ENCODE data around the gene RPL36. TPM values are rescaled to one million over a fixed set of nuclear protein-coding genes. Genes with fewer than 3 reads are reported as not detected.
A peak's percentile ranks its signal among the peaks of the same experiment; 100 is the strongest.

Gene RPL36
- total and polyA plus RNA-seq, 2 experiments from 2014 or later: 895 to 3,204 TPM

- Mint-ChIP-seq H3K27me3 (ENCODE audit: insufficient read depth, low read depth, poor library complexity) (peaks cover 51% of the 10 kb centered on the region), H3K27ac (peak overlapping the region; percentile 99), H3K36me3 (ENCODE audit: low read depth) (peaks cover 54% of the 10 kb centered on the region), H3K4me3 (peak overlapping the region; percentile 100), H3K4me1 (peaks cover 6% of the 10 kb centered on the region; the same call in 1 of the 3 replicates), H3K9me3 (peaks cover 8% of the 10 kb centered on the region; the same call in 1 of the 3 replicates)
- H3K79me2 ChIP-seq (replicated peaks; ENCODE audit: insufficient read depth): peaks cover 27% of the 10 kb centered on the region
- H3K27ac ChIP-seq (ENCODE audit: low read depth): peak overlapping the region; percentile 95; the same call in 1 of the 2 replicates
- H3F3A ChIP-seq (replicated peaks; ENCODE audit: low read depth): peaks cover 20% of the 10 kb centered on the region
- H3K36me3 ChIP-seq (ENCODE audit: insufficient read depth): no peaks in the 10 kb centered on the region
- H3K4me1 ChIP-seq (ENCODE audit: insufficient read depth): no peaks in the 10 kb centered on the region; the same call in 1 of the 2 replicates
- H3K4me2 ChIP-seq: peak overlapping the region; percentile 93
- peak overlapping the region; percentile 100 for H3K4me3 ChIP-seq
- DNase-seq (ENCODE audit: low spot score) (peak; percentile 47), ATAC-seq (no peak)
- H3K9me2 ChIP-seq (ENCODE audit: insufficient read depth): no peaks in the 10 kb centered on the region
- H2AFZ ChIP-seq: no peak overlapping the region
- peak; percentile 32 for TF ChIP-seq POLR2AphosphoS5 (IDR thresholded peaks at IDR 0.05; ENCODE audit: low read depth)
- no peak for TF ChIP-seq NANOG (IDR thresholded peaks at IDR 0.05; ENCODE audit: borderline replicate concordance)
- no peaks in the 10 kb centered on the region for H3K27me3 ChIP-seq (ENCODE audit: insufficient read depth)
- peaks cover 6% of the 10 kb centered on the region; the same call in 1 of the 2 replicates for H4K20me1 ChIP-seq (replicated peaks; ENCODE audit: insufficient read depth)
Measured at GRCh38 chr19:5690955-5691821, 1.1 kb downstream of the RPL36 start.

DNA sequence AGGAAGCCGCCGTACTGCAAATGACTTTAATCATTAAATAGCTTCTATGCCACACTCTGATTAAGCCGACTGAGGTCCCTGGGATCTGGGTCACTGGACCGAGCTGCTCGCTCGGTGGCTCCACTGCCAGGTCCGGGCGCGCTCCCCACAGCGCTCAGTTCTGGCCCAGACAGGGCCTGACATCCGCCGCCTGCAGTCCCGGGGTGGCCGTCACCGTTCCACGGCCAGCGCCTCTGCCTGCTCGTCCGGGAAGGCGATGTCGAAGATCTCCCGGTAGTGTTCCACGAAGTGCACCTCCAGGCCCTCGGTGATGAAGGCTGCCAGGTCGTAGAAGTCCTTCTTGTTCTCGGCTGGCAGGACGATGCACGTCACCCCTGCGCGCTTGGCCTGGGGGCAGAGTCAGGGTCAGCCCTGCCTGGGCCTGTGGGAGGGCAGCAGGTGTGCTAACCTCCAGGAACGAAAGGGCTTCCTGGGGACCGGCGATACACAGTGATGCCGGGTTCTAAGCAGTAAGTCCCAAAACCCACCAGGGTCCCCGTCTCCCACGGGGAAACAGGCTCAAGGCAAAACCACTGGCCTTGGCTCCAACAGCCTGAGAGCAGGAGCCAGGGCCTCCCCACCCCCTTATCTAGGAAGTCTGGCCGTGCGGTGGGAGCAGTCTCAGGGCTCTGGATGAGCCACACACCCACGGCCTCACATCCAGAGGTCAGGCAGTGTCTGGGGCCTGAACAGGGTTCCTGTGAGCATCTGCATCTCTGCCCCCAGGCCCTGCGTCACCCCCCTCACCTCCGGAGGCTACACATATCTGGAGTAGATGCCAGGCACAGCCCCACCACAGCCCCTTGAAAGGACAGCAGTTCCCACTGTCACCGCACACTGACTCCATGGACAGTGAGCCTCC is 2.0 kb downstream of the RPL36 start:
- Histone ChIP-seq H3K4me2 (peak overlapping the region; percentile 93), H3K27ac (ENCODE audit: low read depth) (peak overlapping the region; percentile 66; the same call in 1 of the 2 replicates), H4K20me1 (replicated peaks; ENCODE audit: insufficient read depth) (peaks cover 6% of the 10 kb centered on the region; the same call in 1 of the 2 replicates), H3K79me2 (replicated peaks; ENCODE audit: insufficient read depth) (peaks cover 27% of the 10 kb centered on the region), H3K36me3 (ENCODE audit: insufficient read depth) (no peaks in the 10 kb centered on the region), H3K27me3 (ENCODE audit: insufficient read depth) (no peaks in the 10 kb centered on the region), H3K9me2 (ENCODE audit: insufficient read depth) (no peaks in the 10 kb centered on the region), H3K4me1 (ENCODE audit: insufficient read depth) (no peaks in the 10 kb centered on the region), H3K4me3 (peak overlapping the region; percentile 100), H3F3A (replicated peaks; ENCODE audit: low read depth) (peaks cover 20% of the 10 kb centered on the region), H2AFZ (no peak overlapping the region)
- DNase-seq (ENCODE audit: low spot score) (peak; percentile 4), ATAC-seq (no peak)
- TF ChIP-seq POLR2AphosphoS5 (IDR thresholded peaks at IDR 0.05; ENCODE audit: low read depth): peak; percentile 25
- TF ChIP-seq, protein P1, sequence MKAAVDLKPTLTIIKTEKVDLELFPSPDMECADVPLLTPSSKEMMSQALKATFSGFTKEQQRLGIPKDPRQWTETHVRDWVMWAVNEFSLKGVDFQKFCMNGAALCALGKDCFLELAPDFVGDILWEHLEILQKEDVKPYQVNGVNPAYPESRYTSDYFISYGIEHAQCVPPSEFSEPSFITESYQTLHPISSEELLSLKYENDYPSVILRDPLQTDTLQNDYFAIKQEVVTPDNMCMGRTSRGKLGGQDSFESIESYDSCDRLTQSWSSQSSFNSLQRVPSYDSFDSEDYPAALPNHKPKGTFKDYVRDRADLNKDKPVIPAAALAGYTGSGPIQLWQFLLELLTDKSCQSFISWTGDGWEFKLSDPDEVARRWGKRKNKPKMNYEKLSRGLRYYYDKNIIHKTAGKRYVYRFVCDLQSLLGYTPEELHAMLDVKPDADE (IDR thresholded peaks at IDR 0.05): no peak
- Mint-ChIP-seq H3K27me3 (ENCODE audit: insufficient read depth, low read depth, poor library complexity) (peaks cover 54% of the 10 kb centered on the region), H3K4me1 (peaks cover 6% of the 10 kb centered on the region; the same call in 1 of the 3 replicates), H3K36me3 (ENCODE audit: low read depth) (peaks cover 61% of the 10 kb centered on the region), H3K9me3 (peaks cover 8% of the 10 kb centered on the region; the same call in 1 of the 3 replicates), H3K4me3 (peak overlapping the region; percentile 100), H3K27ac (peak overlapping the region; percentile 77; the same call in 1 of the 2 replicates)

DNA sequence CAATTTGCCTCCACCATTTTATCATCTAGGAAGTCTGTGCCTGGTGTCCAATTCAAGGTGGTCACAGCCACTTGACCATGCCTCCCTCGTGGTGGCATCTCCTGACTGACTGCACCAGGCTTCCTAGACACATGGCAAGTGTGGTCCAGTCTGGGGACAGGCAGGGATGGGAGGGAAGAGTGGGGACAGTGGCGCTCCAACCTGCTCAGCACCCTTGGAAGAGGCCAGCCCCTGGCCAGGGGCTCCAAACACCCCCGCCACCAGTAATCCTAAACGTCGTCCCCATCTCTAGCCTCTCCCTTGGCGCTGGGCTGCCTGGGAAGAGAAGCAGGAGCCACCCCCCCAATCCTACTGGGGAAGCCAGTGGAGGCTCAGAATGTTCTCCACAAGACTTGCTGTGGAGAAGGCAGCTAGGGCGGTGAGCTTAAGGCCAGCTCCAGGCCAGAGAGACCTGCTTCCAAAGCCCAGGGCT is 2.7 kb downstream of the RPL36 start:
- Histone ChIP-seq H3K4me1 (ENCODE audit: insufficient read depth) (no peaks in the 10 kb centered on the region), H3K27ac (ENCODE audit: low read depth) (peak overlapping the region; percentile 66; the same call in 1 of the 2 replicates), H3K9me2 (ENCODE audit: insufficient read depth) (no peaks in the 10 kb centered on the region), H3K79me2 (replicated peaks; ENCODE audit: insufficient read depth) (peaks cover 27% of the 10 kb centered on the region), H3K27me3 (ENCODE audit: insufficient read depth) (no peaks in the 10 kb centered on the region), H2AFZ (no peak overlapping the region), H3K36me3 (ENCODE audit: insufficient read depth) (no peaks in the 10 kb centered on the region), H3K4me2 (no peak overlapping the region), H3F3A (replicated peaks; ENCODE audit: low read depth) (peaks cover 20% of the 10 kb centered on the region), H3K4me3 (no peak overlapping the region), H4K20me1 (replicated peaks; ENCODE audit: insufficient read depth) (peaks cover 6% of the 10 kb centered on the region; the same call in 1 of the 2 replicates)
- Mint-ChIP-seq H3K27me3 (ENCODE audit: insufficient read depth, low read depth, poor library complexity) (peaks cover 58% of the 10 kb centered on the region), H3K27ac (0 out of 2 replicates have a peak overlapping the region, but pooled peaks have one; percentile 56), H3K9me3 (peaks cover 8% of the 10 kb centered on the region; the same call in 2 of the 3 replicates), H3K36me3 (ENCODE audit: low read depth) (peaks cover 66% of the 10 kb centered on the region), H3K4me1 (peaks cover 6% of the 10 kb centered on the region; the same call in 1 of the 3 replicates), H3K4me3 (peak overlapping the region; percentile 100)
- DNase-seq (ENCODE audit: low spot score) (no peak), ATAC-seq (no peak)
- TF ChIP-seq ZNF331 (CRISPR knock-in tag; IDR thresholded peaks at IDR 0.05; ENCODE audit: low read depth): no peak
- TF ChIP-seq CREB1 (CRISPR knock-in tag; IDR thresholded peaks at IDR 0.05; ENCODE audit: low read depth): no peak
- TF ChIP-seq STAT1 (IDR thresholded peaks at IDR 0.05; ENCODE audit: unreplicated experiment): no peak
- no peak for TF ChIP-seq ZNF114 (CRISPR knock-in tag; IDR thresholded peaks at IDR 0.05)
- TF ChIP-seq, protein P1 (IDR thresholded peaks at IDR 0.05): no peak
- TF ChIP-seq CTCF (conservative IDR thresholded peaks at IDR 0.05; ENCODE audit: low read depth in 2 of 2): no peak
- no peak for TF ChIP-seq EZH2phosphoT487 (IDR thresholded peaks at IDR 0.05; ENCODE audit: unreplicated experiment)
- TF ChIP-seq EZH2 (IDR thresholded peaks at IDR 0.05; ENCODE audit: low read depth, unreplicated experiment): no peak
